Loucy (cell line): ENCODE measurements around the gene AKAP6.

Experiments
- H2AFZ ChIP-seq: fragments of 200-600 bp; sonication (generic); 2 replicates; pipeline ENCODE4 v1.6.0; 2016; ENCODE audit warnings: antibody characterized with exemption, mild to moderate bottlenecking, low read length, moderate library complexity
- H3F3A ChIP-seq: fragments of 200-600 bp; 2 replicates; pipeline ENCODE4 v1.6.0; 2016; ENCODE audit warnings: antibody characterized with exemption, low read depth, mild to moderate bottlenecking
- H3K27me3 ChIP-seq: fragments of 200-600 bp; sonication (generic); 2 replicates; pipeline ENCODE4 v1.6.1; 2014; ENCODE audit warnings: low read length, mild to moderate bottlenecking; ENCODE audit not compliant: insufficient read depth, poor library complexity, severe bottlenecking
- H3K36me3 ChIP-seq: fragments of 200-600 bp; sonication (generic); 2 replicates; pipeline ENCODE4 v1.6.1; 2016; ENCODE audit warnings: low read length; ENCODE audit not compliant: insufficient read depth
- H3K4me1 ChIP-seq: fragments of 200-600 bp; sonication (generic); 2 replicates; pipeline ENCODE4 v1.5.1; 2014; ENCODE audit warnings: low read length, mild to moderate bottlenecking; ENCODE audit not compliant: insufficient read depth, poor library complexity, severe bottlenecking
- H3K4me2 ChIP-seq: fragments of 200-600 bp; sonication (generic); 2 replicates; pipeline ENCODE4 v1.6.0; 2014; ENCODE audit warnings: antibody characterized with exemption, low read length, low read depth, mild to moderate bottlenecking; ENCODE audit not compliant: poor library complexity, severe bottlenecking
- H3K4me3 ChIP-seq: fragments of 200-600 bp; sonication (generic); 2 replicates; pipeline ENCODE4 v1.5.1; 2014; ENCODE audit warnings: low read length, mild to moderate bottlenecking, mixed read lengths; ENCODE audit not compliant: poor library complexity, severe bottlenecking
- H3K79me2 ChIP-seq: fragments of 200-600 bp; sonication (generic); 2 replicates; pipeline ENCODE4 v1.6.1; 2014; ENCODE audit warnings: low read length; ENCODE audit not compliant: insufficient read depth
- H3K9ac ChIP-seq: fragments of 200-600 bp; sonication (generic); 2 replicates; pipeline ENCODE4 v1.6.0; 2014; ENCODE audit warnings: mild to moderate bottlenecking, low read depth, low read length, moderate library complexity; ENCODE audit not compliant: poor library complexity, severe bottlenecking
- H3K9me2 ChIP-seq: fragments of 200-600 bp; sonication (generic); replicated peaks from 2 replicates; pipeline ENCODE4 v1.6.1; 2016; ENCODE audit warnings: low read depth, low read length, mixed read lengths
- H3K9me3 ChIP-seq: fragments of 200-600 bp; sonication (generic); 2 replicates; pipeline ENCODE4 v1.6.1; 2014; ENCODE audit warnings: mild to moderate bottlenecking, antibody characterized with exemption, low read length, low read depth; ENCODE audit not compliant: insufficient read depth
- H4K20me1 ChIP-seq: fragments of 200-600 bp; sonication (generic); 2 replicates; pipeline ENCODE4 v1.6.0; 2014; ENCODE audit warnings: antibody characterized with exemption, low read length, mild to moderate bottlenecking; ENCODE audit not compliant: insufficient read depth, poor library complexity, severe bottlenecking
- EZH2phosphoT487 ChIP-seq: fragments of 200-600 bp; IDR thresholded peaks from 2 replicates; pipeline ENCODE4 v1.6.1; 2018; ENCODE audit warnings: antibody characterized with exemption, mild to moderate bottlenecking, moderate library complexity, borderline replicate concordance
- TF ChIP-seq, protein P1 (sequence below): fragments of 200-600 bp; sonication (generic); conservative IDR thresholded peaks from 2 replicates; pipeline ENCODE4 v1.5.1; 2014; ENCODE audit warnings: mild to moderate bottlenecking, antibody characterized with exemption, low read length

Gene AKAP6

GRCh38 chr14:32682214-32682613 lies 353.1 kb downstream of the AKAP6 start:
- Histone ChIP-seq H3K4me3 (no peak overlapping the region), H3F3A (no peaks in the 10 kb centered on the region), H3K36me3 (no peaks in the 10 kb centered on the region), H3K27me3 (no peaks in the 10 kb centered on the region), H3K9me2 (no peaks in the 10 kb centered on the region), H3K4me1 (no peaks in the 10 kb centered on the region), H3K9me3 (no peaks in the 10 kb centered on the region), H4K20me1 (no peaks in the 10 kb centered on the region), H2AFZ (no peak overlapping the region), H3K9ac (no peak overlapping the region), H3K4me2 (no peak overlapping the region), H3K79me2 (no peaks in the 10 kb centered on the region)
- TF ChIP-seq, protein P1, sequence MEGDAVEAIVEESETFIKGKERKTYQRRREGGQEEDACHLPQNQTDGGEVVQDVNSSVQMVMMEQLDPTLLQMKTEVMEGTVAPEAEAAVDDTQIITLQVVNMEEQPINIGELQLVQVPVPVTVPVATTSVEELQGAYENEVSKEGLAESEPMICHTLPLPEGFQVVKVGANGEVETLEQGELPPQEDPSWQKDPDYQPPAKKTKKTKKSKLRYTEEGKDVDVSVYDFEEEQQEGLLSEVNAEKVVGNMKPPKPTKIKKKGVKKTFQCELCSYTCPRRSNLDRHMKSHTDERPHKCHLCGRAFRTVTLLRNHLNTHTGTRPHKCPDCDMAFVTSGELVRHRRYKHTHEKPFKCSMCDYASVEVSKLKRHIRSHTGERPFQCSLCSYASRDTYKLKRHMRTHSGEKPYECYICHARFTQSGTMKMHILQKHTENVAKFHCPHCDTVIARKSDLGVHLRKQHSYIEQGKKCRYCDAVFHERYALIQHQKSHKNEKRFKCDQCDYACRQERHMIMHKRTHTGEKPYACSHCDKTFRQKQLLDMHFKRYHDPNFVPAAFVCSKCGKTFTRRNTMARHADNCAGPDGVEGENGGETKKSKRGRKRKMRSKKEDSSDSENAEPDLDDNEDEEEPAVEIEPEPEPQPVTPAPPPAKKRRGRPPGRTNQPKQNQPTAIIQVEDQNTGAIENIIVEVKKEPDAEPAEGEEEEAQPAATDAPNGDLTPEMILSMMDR, result no peak
- TF ChIP-seq EZH2phosphoT487, result no peak

DNA sequence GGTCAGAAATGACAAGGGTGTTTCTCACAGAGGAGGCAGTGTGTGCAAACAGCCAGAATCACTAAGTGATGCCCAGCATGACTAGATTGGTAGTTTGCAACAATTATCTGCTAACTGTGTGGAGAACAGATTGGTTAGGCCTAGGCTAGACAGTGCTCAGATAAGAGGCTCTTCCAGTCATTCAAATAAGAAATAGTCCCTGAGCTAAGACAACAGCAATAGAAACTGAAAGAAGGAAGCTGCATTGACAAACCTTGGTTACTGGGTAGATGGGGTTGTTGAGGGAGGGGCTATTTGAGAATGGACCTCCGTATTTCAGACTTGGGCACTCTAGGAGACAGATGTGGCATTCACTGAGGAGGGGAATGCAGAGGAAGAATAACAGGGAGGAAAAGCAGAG lies 354.6 kb downstream of the AKAP6 start:
- H3K9me3 ChIP-seq, result no peaks in the 10 kb centered on the region
- H3F3A ChIP-seq, result no peaks in the 10 kb centered on the region
- no peaks in the 10 kb centered on the region for H3K79me2 ChIP-seq
- H4K20me1 ChIP-seq, result no peaks in the 10 kb centered on the region
- no peak for TF ChIP-seq EZH2phosphoT487
- TF ChIP-seq, protein P1, result no peak
- H3K27me3 ChIP-seq, result no peaks in the 10 kb centered on the region
- no peak overlapping the region for H3K4me2 ChIP-seq
- H3K9me2 ChIP-seq, result no peaks in the 10 kb centered on the region
- H2AFZ ChIP-seq, result no peak overlapping the region
- no peaks in the 10 kb centered on the region for H3K36me3 ChIP-seq
- no peak overlapping the region for H3K9ac ChIP-seq
- no peak overlapping the region for H3K4me3 ChIP-seq
- H3K4me1 ChIP-seq, result no peaks in the 10 kb centered on the region

GRCh38 chr14:32688941-32689340 lies 359.8 kb downstream of the AKAP6 start:
- no peaks in the 10 kb centered on the region for H3K4me1 ChIP-seq
- no peak overlapping the region for H2AFZ ChIP-seq
- no peaks in the 10 kb centered on the region for H4K20me1 ChIP-seq
- no peak overlapping the region for H3K4me3 ChIP-seq
- no peaks in the 10 kb centered on the region for H3K27me3 ChIP-seq
- no peaks in the 10 kb centered on the region for H3K79me2 ChIP-seq
- H3K9me3 ChIP-seq, result no peaks in the 10 kb centered on the region
- H3K36me3 ChIP-seq, result no peaks in the 10 kb centered on the region
- no peaks in the 10 kb centered on the region for H3K9me2 ChIP-seq
- no peaks in the 10 kb centered on the region for H3F3A ChIP-seq
- TF ChIP-seq EZH2phosphoT487, result no peak
- TF ChIP-seq, protein P1, result no peak
- no peak overlapping the region for H3K4me2 ChIP-seq
- H3K9ac ChIP-seq, result no peak overlapping the region
